Measurements from ENCODE around the gene LLGL2. TPM values are rescaled to one million over a fixed set of nuclear protein-coding genes. Genes with fewer than 3 reads are reported as not detected.
A peak's percentile ranks its signal among the peaks of the same experiment; 100 is the strongest.
"Not testable (repeated sequence)": the region's sequence is repeated elsewhere in the genome, so short reads cannot be mapped to it uniquely, and the experiment has no call there.

The LLGL2 gene
- total RNA-seq, 1 experiment from 2014 or later, result 8.8 TPM

DNA sequence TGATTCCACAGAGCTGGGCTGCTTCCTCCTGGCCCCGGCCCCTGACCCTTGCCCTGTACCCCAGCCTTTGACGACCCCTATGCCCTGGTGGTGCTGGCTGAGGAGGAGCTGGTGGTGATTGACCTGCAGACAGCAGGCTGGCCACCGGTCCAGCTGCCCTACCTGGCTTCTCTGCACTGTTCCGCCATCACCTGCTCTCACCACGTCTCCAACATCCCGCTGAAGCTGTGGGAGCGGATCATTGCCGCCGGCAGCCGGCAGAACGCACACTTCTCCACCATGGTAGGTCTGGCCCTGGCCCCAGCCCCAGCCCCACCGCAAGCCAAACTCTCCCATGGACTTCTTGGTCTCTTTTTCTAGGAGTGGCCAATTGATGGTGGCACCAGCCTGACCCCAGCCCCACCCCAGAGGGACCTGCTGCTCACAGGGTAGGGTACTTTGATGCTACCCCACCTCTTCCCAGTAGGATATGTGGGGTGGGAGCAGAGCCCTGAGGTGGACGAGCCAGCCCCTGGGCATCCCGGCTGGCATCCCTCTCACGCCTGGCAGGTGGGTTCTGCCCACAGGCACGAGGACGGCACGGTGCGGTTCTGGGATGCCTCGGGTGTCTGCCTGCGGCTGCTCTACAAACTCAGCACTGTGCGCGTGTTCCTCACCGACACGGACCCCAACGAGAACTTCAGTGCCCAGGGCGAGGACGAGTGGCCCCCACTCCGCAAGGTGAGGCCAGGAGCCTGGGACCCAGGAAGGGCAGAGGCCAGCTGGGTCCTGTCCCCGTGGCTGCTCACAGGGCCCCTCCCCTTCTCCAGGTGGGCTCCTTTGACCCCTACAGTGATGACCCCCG is 43.1 kb downstream of the LLGL2 start:
- DNase-seq (ENCODE audit: extremely low read depth, low read depth), result no peak

DNA sequence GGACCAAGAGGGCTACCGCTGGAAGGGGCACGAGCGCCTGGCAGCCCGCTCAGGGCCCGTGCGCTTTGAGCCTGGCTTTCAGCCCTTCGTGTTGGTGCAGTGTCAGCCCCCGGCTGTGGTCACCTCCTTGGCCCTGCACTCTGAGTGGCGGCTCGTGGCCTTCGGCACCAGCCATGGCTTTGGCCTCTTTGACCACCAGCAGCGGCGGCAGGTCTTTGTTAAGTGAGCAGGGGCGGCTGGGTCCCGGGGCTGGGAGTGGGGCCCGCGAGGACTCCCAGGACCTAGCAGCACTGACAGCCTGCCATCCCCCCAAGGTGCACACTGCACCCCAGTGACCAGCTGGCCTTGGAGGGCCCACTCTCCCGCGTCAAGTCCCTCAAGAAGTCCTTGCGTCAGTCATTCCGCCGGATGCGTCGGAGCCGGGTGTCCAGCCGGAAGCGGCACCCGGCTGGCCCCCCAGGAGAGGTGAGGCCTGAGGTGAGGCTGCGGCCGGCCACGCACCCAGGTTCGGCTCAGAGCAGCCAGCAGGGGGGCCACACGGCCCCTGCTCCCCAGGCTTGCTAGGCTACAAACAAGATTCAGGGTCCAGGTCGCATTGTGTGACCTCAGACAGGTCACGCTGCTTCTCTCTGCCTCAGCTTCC is 44.7 kb downstream of the LLGL2 start:
- DNase-seq (ENCODE audit: extremely low read depth, low read depth), result no peak

- DNase-seq (ENCODE audit: extremely low read depth, low read depth), result no peak
Observed at GRCh38 chr17:75570772-75571171, 45.3 kb downstream of the LLGL2 start.

GRCh38 chr17:75571197-75571884 is 45.8 kb downstream of the LLGL2 start:
- DNase-seq (ENCODE audit: extremely low read depth, low read depth), result no peak

DNA sequence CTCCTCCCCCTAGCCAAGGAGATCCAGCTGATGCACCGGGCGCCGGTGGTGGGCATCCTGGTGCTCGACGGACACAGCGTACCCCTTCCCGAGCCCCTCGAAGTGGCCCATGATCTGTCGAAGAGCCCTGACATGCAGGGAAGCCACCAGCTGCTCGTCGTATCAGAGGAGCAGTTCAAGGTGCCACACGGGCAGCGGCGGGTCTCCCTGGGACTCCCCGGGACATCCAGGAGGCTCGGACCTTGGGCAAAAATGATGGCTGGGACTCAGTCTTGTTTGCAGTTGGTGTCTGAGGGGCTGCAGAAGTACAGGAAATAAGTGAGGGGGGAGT is 46.4 kb downstream of the LLGL2 start:
- no peak for DNase-seq (ENCODE audit: extremely low read depth, low read depth)

DNA sequence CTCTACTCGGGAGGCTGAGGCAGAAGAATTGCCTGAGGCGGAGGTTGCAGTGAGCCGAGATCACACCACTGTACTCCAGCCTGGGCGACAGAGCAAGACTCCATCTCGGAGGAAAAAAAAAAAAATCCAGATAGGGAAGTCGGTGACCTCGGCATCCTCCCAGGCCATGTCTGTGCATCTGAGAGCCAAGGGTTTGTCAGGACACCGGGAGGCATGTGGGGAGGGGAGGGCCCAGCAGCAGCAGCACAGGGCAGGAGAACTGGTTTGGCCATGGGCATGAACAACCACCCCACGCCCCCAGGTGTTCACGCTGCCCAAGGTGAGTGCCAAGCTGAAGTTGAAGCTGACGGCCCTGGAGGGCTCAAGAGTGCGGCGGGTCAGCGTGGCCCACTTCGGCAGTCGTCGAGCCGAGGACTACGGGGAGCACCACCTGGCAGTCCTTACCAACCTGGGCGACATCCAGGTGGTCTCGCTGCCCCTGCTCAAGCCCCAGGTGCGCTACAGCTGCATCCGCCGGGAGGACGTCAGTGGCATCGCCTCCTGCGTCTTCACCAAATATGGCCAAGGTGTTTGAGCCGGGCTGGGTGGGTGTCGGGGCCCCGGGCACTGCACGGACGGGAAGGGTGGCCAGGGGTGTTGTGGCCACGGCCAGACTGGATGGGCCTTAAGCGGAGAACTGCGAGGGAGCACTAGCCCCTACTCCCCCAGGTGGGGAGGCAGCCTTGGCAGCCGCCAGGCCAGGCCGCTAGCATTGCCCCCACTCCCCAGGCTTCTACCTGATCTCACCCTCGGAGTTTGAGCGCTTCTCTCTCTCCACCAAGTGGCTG is 47.4 kb downstream of the LLGL2 start:
- DNase-seq (ENCODE audit: extremely low read depth, low read depth), result no peak

GRCh38 chr17:75573540-75573957 is 48.1 kb downstream of the LLGL2 start:
- no peak for DNase-seq (ENCODE audit: extremely low read depth, low read depth)

- DNase-seq (ENCODE audit: extremely low read depth, low read depth), result no peak
Observed at GRCh38 chr17:75573994-75574393, 48.5 kb downstream of the LLGL2 start.

DNA sequence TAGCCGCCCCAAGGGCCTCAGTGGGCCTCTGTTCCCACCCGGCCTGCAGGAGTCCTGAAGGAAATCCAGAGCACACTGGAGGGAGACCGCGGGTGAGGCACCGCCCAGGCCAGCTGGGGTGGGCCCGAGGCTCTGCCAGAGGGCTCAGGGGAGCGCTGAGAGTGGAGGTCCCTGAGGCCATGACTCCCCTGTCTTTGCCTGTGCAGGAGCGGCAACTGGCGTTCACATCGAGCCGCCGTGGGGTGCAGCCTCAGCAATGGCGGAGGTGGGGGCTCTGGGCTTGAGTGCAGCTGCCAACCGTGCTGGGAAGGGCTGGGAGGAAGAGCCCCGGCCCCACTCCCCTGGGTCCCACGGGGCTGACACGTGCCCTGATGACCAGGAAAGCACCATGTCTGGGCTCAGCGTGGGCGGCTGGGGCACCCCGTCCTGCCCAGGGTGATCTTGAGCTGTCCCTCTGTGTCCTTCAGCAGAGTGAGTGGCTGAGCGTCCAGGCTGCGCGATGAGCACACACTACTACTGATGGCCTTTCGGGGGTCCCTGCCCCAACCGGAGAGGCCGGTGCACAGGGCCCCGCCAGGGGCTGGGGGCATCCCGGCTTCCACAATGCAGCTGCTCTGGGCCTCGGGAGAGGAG is 49.0 kb downstream of the LLGL2 start:
- DNase-seq (ENCODE audit: extremely low read depth, low read depth), result no peak

- DNase-seq (ENCODE audit: extremely low read depth, low read depth), result no peak
Observed at GRCh38 chr17:75575197-75575596, 49.7 kb downstream of the LLGL2 start.

- no peak for DNase-seq (ENCODE audit: extremely low read depth, low read depth)
Observed at GRCh38 chr17:75575728-75576127, 50.2 kb downstream of the LLGL2 start.

DNA sequence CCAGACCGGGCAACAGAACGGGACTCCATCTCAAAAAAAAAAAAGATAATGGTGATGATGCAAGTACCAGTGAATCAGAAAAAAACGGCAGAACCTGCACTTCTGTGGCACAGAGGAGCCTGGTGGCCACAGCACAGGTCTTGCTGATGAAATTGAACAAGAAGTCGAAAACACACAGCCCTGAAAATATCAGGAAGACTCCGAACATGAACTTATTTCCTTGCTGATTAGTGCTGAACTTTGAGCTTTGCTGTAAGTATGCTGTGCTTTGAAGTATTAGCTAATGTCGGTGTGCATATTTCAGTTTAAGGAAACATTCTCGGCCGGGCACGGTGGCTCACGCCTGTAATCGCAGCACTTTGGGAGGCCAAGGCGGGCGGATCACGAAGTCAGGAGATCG is 51.2 kb downstream of the LLGL2 start:
- DNase-seq (ENCODE audit: extremely low read depth, low read depth), result no peak

GRCh38 chr17:75581121-75581725 is 55.7 kb downstream of the LLGL2 start:
- not testable (repeated sequence) for DNase-seq (ENCODE audit: extremely low read depth, low read depth)

DNA sequence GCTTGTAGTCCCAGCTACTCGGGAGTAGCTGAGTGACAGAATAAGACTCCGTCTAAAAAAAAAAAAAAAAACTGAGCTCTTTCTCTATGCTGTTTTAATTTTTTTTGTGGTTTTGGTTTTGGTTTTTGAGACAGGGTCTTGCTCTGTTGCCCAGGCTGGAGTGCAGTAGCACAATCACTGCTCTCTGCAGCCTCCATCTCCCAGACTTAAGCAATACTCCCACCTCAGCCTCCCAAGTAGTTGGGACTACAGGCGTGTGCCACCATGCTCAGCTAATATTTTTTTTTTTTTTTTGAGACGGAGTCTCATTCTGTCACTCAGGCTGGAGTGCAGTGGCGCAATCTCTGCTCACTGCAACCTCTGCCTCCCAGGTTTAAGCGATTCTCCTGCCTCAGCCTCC is 57.7 kb downstream of the LLGL2 start:
- not testable (repeated sequence) for DNase-seq (ENCODE audit: extremely low read depth, low read depth)

- DNase-seq (ENCODE audit: extremely low read depth, low read depth), result no peak
Observed at GRCh38 chr17:75584849-75585175, 59.3 kb downstream of the LLGL2 start.

GRCh38 chr17:75587675-75588595 is 62.4 kb downstream of the LLGL2 start, which contains the start of gene MYO15B:
TSS of gene MYO15B (plus strand) at chr17:75587800. CDS start at chr17:75588058, 258 bp downstream.
- no peak for DNase-seq (ENCODE audit: extremely low read depth, low read depth)

DNA sequence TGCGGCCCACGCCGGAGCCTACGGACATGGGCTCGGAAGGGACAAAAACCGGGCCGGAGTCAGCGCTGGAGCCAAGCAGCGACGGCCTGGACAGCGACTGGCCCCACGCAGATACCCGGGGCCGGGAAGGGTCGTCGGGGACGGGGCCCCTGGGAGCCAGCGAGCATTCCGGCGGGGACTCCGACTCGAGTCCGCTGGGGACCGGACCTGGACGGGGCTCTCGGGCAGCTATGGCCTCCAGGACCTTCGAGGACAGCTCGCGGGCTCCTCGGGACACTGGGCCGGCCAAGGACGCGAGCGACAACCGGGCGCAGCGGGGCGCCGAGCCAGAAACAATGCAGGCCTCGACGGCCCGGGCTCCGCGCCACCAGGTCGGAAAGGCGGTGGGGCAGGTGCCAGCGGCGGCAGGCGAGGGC is 63.1 kb downstream of the LLGL2 start:
- no peak for DNase-seq (ENCODE audit: extremely low read depth, low read depth)

DNA sequence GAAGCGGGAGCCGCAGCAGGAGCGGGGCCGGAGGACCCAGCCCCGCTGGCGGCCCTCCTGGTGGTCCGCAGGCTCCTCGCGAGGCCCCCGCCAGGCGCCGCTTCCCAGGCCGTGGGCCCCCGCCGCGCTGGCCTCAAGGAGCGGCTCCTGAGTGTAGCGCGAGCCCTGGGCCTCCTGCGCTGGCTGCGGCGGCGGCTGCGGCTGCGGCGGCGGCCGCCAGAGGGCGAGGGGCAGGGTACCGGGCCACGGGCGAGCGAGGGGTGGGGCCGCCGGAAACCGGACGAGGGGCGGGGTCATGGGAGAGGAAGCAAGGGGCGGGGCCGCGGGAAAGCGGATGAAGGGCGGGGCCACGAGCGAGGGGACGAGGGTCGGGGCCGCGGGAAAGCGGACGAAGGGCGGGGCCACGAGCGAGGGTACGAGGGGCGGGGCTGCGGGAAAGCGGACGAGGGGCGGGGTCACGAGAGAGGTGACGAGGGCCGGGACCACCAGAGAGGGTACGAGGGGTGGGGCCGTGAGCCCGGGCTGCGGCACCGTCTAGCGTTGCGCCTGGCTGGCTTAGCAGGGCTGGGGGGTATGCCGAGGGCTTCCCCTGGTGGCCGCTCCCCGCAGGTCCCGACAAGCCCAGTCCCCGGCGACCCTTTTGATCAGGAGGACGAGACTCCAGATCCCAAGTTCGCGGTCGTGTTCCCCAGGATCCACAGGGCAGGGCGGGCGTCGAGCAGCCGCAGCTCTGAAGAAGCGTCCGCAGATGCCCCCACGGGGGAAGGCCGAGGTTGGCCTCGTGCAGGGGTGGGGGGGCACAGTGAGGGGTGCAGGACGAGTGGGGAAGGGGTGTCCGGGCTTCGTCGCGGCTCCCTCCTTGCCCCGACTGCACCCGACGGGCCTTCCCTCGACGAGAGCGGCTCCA is 63.8 kb downstream of the LLGL2 start:
- peak; percentile 90 for DNase-seq (ENCODE audit: extremely low read depth, low read depth)
